IPS-20b (cell line): ENCODE results near the gene SLC16A12.

Experiments used
- H3K27ac ChIP-seq: one replicate; pipeline ENCODE4 v1.5.1; 2013; ENCODE audit warnings: low read length
- H3K27me3 ChIP-seq: 2 replicates; pipeline ENCODE4 v1.6.1; 2013; ENCODE audit warnings: mild to moderate bottlenecking, low read length, inconsistent platforms; ENCODE audit not compliant: insufficient read depth
- H3K36me3 ChIP-seq: 2 replicates; pipeline ENCODE4 v1.6.1; 2013; ENCODE audit warnings: low read depth, mild to moderate bottlenecking, inconsistent platforms, low read length, moderate library complexity; ENCODE audit not compliant: insufficient read depth
- H3K4me1 ChIP-seq: 2 replicates; pipeline ENCODE4 v1.6.1; 2013; ENCODE audit warnings: mild to moderate bottlenecking, control low read depth, inconsistent platforms, low read length, moderate library complexity; ENCODE audit not compliant: insufficient read depth
- H3K4me3 ChIP-seq: 2 replicates; pipeline ENCODE4 v1.5.1; 2013; ENCODE audit warnings: mild to moderate bottlenecking, low read length, inconsistent platforms
- H3K9ac ChIP-seq: 2 replicates; pipeline ENCODE4 v1.6.1; 2013; ENCODE audit warnings: low read depth, mild to moderate bottlenecking, inconsistent platforms, low read length, moderate library complexity
- H3K9me3 ChIP-seq: 2 replicates; pipeline ENCODE4 v1.6.1; 2013; ENCODE audit warnings: mild to moderate bottlenecking, low read depth, low read length, inconsistent platforms; ENCODE audit not compliant: insufficient read depth

Gene SLC16A12

GRCh38 chr10:89523274-89523673 is 12.1 kb downstream of the SLC16A12 start:
- Histone ChIP-seq H3K4me3 (no peak overlapping the region), H3K27me3 (no peaks in the 10 kb centered on the region), H3K9ac (no peak overlapping the region), H3K9me3 (no peaks in the 10 kb centered on the region), H3K36me3 (no peaks in the 10 kb centered on the region), H3K4me1 (no peaks in the 10 kb centered on the region), H3K27ac (no peak overlapping the region)

- no peaks in the 10 kb centered on the region for H3K9me3 ChIP-seq
- no peaks in the 10 kb centered on the region for H3K36me3 ChIP-seq
- no peaks in the 10 kb centered on the region for H3K27me3 ChIP-seq
- no peaks in the 10 kb centered on the region for H3K4me1 ChIP-seq
- no peak overlapping the region for H3K9ac ChIP-seq
- no peak overlapping the region for H3K27ac ChIP-seq
- H3K4me3 ChIP-seq: no peak overlapping the region
These were observed 12.9 kb downstream of the SLC16A12 start for GRCh38 chr10:89522463-89522862.

- H3K9me3 ChIP-seq: no peaks in the 10 kb centered on the region
- no peaks in the 10 kb centered on the region for H3K27me3 ChIP-seq
- H3K36me3 ChIP-seq: no peaks in the 10 kb centered on the region
- no peak overlapping the region for H3K27ac ChIP-seq
- no peaks in the 10 kb centered on the region for H3K4me1 ChIP-seq
- no peak overlapping the region for H3K9ac ChIP-seq
- H3K4me3 ChIP-seq: no peak overlapping the region
These were observed 14.0 kb downstream of the SLC16A12 start for GRCh38 chr10:89521368-89521767.

GRCh38 chr10:89520706-89521105 is 14.7 kb downstream of the SLC16A12 start:
- Histone ChIP-seq H3K9ac (no peak overlapping the region), H3K36me3 (no peaks in the 10 kb centered on the region), H3K27me3 (no peaks in the 10 kb centered on the region), H3K9me3 (no peaks in the 10 kb centered on the region), H3K4me3 (no peak overlapping the region), H3K27ac (no peak overlapping the region), H3K4me1 (peaks cover 2% of the 10 kb centered on the region)

- Histone ChIP-seq H3K36me3 (no peaks in the 10 kb centered on the region), H3K4me3 (no peak overlapping the region), H3K9me3 (no peaks in the 10 kb centered on the region), H3K27me3 (no peaks in the 10 kb centered on the region), H3K27ac (no peak overlapping the region), H3K9ac (no peak overlapping the region), H3K4me1 (peaks cover 9% of the 10 kb centered on the region)
These were observed 16.2 kb downstream of the SLC16A12 start for GRCh38 chr10:89518876-89519842.

- Histone ChIP-seq H3K9me3 (no peaks in the 10 kb centered on the region), H3K27me3 (no peaks in the 10 kb centered on the region), H3K4me3 (no peak overlapping the region), H3K4me1 (peaks cover 9% of the 10 kb centered on the region), H3K27ac (no peak overlapping the region), H3K9ac (no peak overlapping the region), H3K36me3 (no peaks in the 10 kb centered on the region)
These were observed 17.3 kb downstream of the SLC16A12 start for GRCh38 chr10:89518108-89518507.

- Histone ChIP-seq H3K4me3 (no peak overlapping the region), H3K9ac (no peak overlapping the region), H3K27me3 (no peaks in the 10 kb centered on the region), H3K27ac (no peak overlapping the region), H3K9me3 (no peaks in the 10 kb centered on the region), H3K36me3 (no peaks in the 10 kb centered on the region), H3K4me1 (peaks cover 9% of the 10 kb centered on the region)
These were observed 19.1 kb downstream of the SLC16A12 start for GRCh38 chr10:89516149-89516832.

GRCh38 chr10:89515031-89515841 is 20.2 kb downstream of the SLC16A12 start:
- no peaks in the 10 kb centered on the region for H3K36me3 ChIP-seq
- H3K4me3 ChIP-seq: 0 out of 2 replicates have a peak overlapping the region, but pooled peaks have one; percentile 5
- H3K9ac ChIP-seq: peak overlapping the region; percentile 52; the same call in 1 of the 2 replicates
- H3K27ac ChIP-seq: peak overlapping the region; percentile 46
- H3K9me3 ChIP-seq: no peaks in the 10 kb centered on the region
- peaks cover 9% of the 10 kb centered on the region for H3K4me1 ChIP-seq
- no peaks in the 10 kb centered on the region for H3K27me3 ChIP-seq

GRCh38 chr10:89513206-89513605 is 22.2 kb downstream of the SLC16A12 start:
- Histone ChIP-seq H3K4me1 (peaks cover 9% of the 10 kb centered on the region), H3K36me3 (no peaks in the 10 kb centered on the region), H3K9ac (no peak overlapping the region), H3K27me3 (no peaks in the 10 kb centered on the region), H3K4me3 (no peak overlapping the region), H3K27ac (no peak overlapping the region), H3K9me3 (no peaks in the 10 kb centered on the region)

GRCh38 chr10:89505640-89506275 is 29.6 kb downstream of the SLC16A12 start:
- Histone ChIP-seq H3K4me1 (no peaks in the 10 kb centered on the region), H3K9me3 (no peaks in the 10 kb centered on the region), H3K27ac (no peak overlapping the region), H3K4me3 (no peak overlapping the region), H3K36me3 (no peaks in the 10 kb centered on the region), H3K27me3 (no peaks in the 10 kb centered on the region), H3K9ac (no peak overlapping the region)

- no peak overlapping the region for H3K4me3 ChIP-seq
- H3K9ac ChIP-seq: no peak overlapping the region
- H3K27me3 ChIP-seq: no peaks in the 10 kb centered on the region
- H3K4me1 ChIP-seq: no peaks in the 10 kb centered on the region
- no peaks in the 10 kb centered on the region for H3K36me3 ChIP-seq
- no peaks in the 10 kb centered on the region for H3K9me3 ChIP-seq
- H3K27ac ChIP-seq: no peak overlapping the region
These were observed 30.7 kb downstream of the SLC16A12 start for GRCh38 chr10:89504691-89505090.
